PFSK-1 (cell line): ENCODE results near the gene NXPE3.
A peak's percentile ranks its signal among the peaks of the same experiment; 100 is the strongest.

Experiments
- FOXP2 ChIP-seq: optimal IDR thresholded peaks from 2 replicates; pipeline ENCODE3; 2011; ENCODE audit warnings: borderline replicate concordance, control low read depth, inconsistent platforms; ENCODE audit not compliant: insufficient read depth; ENCODE audit errors: extremely low read length, extremely low read depth
- POLR2AphosphoS5 ChIP-seq: IDR thresholded peaks from 2 replicates; pipeline ENCODE4 v1.6.1; 2012; ENCODE audit warnings: low read depth, mild to moderate bottlenecking, control low read depth, low read length, moderate library complexity
- REST ChIP-seq, 2 experiments: IDR thresholded peaks; 2 replicates each; pipeline versions ENCODE4 v1.6.1 to v1.8.0; 2011 to 2012; ENCODE audit warnings: low read depth in 2 of 2, low read length in 2 of 2, control low read depth in 1 of 2, inconsistent platforms in 1 of 2, mild to moderate bottlenecking in 1 of 2, moderate library complexity in 1 of 2; ENCODE audit not compliant: insufficient read depth in 1 of 2
- SIN3A ChIP-seq: IDR thresholded peaks from 2 replicates; pipeline ENCODE4 v1.6.1; 2012; ENCODE audit warnings: mild to moderate bottlenecking, low read length, moderate library complexity, borderline replicate concordance; ENCODE audit not compliant: insufficient read depth
- TAF1 ChIP-seq: IDR thresholded peaks from 2 replicates; pipeline ENCODE4 v1.6.1; 2012; ENCODE audit warnings: low read length, control low read depth, borderline replicate concordance; ENCODE audit not compliant: insufficient read depth

NXPE3 gene

GRCh38 chr3:101862416-101863165 lies 83.6 kb downstream of the NXPE3 start:
- TF ChIP-seq FOXP2 (no peak), POLR2AphosphoS5 (0 out of 2 replicates have a peak, but pooled peaks have one; percentile 18), TAF1 (no peak)

DNA sequence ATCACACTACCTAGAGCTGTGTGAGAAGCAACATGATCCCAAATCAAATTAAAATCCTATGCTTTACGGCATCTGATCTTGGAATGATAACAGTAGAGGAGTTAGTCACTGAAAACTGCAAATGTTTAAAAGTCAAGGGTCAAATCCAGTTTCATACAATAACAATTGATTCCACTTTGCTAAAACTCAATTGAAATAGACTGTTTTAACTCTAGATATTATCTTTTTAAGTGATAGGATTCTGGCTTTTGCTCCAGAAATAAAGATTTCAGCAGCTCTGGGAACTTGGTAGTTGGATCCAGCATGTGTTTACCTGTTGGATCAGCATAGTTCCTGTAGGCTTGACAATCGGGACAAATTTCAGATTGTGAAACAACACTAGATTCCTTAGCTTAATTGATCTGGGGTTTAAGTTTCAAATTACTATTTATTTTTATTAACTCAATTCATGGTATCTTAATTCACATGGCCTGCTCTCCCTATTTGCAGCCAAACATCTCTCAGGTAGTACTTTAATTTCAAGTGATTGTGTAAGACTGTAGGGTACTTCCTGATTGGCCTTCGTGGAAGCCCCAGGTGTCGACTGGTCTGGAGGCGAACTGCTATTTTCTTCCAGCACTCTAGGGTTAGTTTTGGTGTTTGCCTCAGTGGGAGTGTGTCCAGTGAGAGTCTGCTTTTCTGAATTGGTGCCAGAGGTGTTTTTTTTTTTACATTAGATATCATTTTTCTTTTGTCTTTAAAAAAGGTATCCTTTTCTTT lies 86.9 kb downstream of the NXPE3 start:
- TF ChIP-seq POLR2AphosphoS5 (no peak), SIN3A (no peak), REST (IDR thresholded peaks at IDR 0.05; ENCODE audit: insufficient read depth in 1 of 2, low read depth in 2 of 2, low read length in 2 of 2) (no peak)

- TF ChIP-seq FOXP2 (no peak), POLR2AphosphoS5 (no peak), REST (IDR thresholded peaks at IDR 0.05; ENCODE audit: insufficient read depth in 1 of 2, low read depth in 2 of 2, low read length in 2 of 2) (no peak), TAF1 (no peak), SIN3A (no peak)
Measured at GRCh38 chr3:101867511-101867910, 88.5 kb downstream of the NXPE3 start.

DNA sequence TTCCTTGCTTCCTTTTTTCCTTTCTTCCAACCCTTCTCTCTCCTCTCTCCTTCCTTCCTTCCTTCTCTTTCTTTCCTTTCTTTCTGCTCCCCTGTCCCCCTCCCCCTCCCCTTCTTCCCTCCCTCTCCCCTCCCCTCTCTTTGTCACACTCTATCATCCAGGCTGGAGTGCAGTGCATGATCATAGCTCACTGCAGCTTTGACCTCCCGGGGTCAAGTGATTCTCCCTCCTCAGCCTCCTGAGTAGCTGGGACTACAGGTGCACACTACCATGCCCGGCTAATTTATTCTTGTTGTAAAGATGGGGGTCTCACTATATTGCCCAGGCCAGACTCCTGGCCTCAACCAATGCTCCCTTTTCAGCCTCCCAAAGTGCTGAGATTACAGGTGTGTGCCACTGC lies 89.0 kb downstream of the NXPE3 start:
- TF ChIP-seq SIN3A (no peak), TAF1 (no peak), POLR2AphosphoS5 (no peak), REST (IDR thresholded peaks at IDR 0.05; ENCODE audit: insufficient read depth in 1 of 2, low read depth in 2 of 2, low read length in 2 of 2) (no peak), FOXP2 (no peak)

DNA sequence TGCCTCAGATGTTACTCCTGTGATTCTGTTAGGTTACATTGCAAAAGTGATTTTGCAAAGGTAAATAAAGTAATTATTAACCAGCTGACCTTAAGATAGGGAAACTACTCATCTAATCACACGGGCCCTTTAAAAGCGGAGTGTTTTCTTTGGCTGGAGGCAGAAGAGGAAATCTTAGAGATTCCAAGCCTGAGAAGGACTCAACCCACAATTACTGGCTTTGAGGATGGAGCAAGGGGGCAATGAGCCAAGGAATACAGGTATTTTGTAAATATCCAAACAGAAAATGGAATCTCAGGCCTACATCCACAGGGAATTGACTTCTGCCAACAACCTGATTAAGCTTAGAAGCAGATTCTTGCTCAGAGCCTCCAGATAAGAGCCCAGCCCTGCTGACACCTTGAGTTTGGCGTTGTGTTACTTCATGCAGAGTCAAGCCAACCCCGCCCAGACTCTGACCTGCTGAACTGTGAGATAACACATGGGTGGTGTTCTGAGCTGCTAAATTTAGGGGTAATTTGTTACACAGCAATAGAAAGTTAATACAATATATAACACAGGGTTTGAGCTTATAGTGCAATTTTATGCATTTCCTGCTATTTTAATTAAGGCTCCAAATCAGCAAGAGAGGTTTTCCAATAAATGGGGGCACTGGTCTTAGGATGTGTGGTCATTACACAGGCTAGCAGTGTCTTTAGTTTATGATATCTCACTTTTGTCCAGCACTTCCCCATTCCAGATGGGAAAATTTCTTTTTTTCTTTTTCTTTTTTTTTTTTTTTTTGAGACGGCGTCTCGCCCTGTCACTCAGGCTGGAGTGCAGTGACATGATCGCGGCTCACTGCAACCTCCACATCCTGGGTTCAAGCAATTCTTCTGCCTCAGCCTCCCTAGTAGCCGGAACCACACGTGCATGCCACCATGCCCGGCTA lies 89.8 kb downstream of the NXPE3 start:
- TF ChIP-seq SIN3A (no peak), REST (IDR thresholded peaks at IDR 0.05; ENCODE audit: insufficient read depth in 1 of 2, low read depth in 2 of 2, low read length in 2 of 2) (no peak), POLR2AphosphoS5 (no peak), TAF1 (no peak), FOXP2 (no peak)
